Heart right ventricle (tissue), 16 donors: ENCODE data around the gene PSMD3. TPM values are rescaled to one million over a fixed set of nuclear protein-coding genes. Genes with fewer than 3 reads are reported as not detected.

ENCODE experiments used
- ATAC-seq, 8 donors: fragments of 200-7000 bp; cut with Tn5 transposase; one replicate each; pipeline ENCODE4 v1.9.1; 2020; ENCODE audit warnings: mild to moderate bottlenecking in 8 of 8, moderate library complexity in 8 of 8, moderate number of reproducible peaks in 1 of 8
- DNase-seq, 2 donors: peaks; one replicate each; pipeline ENCODE4 v3.0.0-alpha.2; 2020
- H3K27ac ChIP-seq, 10 donors: fragments of 200-600 bp; sonication (generic) in 2 of 10; one replicate each; pipeline versions ENCODE4 v1.5.0 to v1.8.0; 2020 to 2022; ENCODE audit warnings: mild to moderate bottlenecking in 3 of 10
- H3K27me3 ChIP-seq, 7 donors: fragments of 200-600 bp; one replicate each; pipeline ENCODE4 v1.8.0; 2021 to 2022; ENCODE audit warnings: mild to moderate bottlenecking in 2 of 7
- H3K36me3 ChIP-seq, 9 donors: fragments of 200-600 bp; sonication (generic) in 1 of 9; one replicate each; pipeline versions ENCODE4 v1.5.0 to v1.8.0; 2020 to 2022; ENCODE audit warnings: mild to moderate bottlenecking in 2 of 9
- H3K4me1 ChIP-seq, 9 donors: fragments of 200-600 bp; sonication (generic) in 1 of 9; one replicate each; pipeline versions ENCODE4 v1.5.0 to v1.8.0; 2020 to 2022; ENCODE audit warnings: mild to moderate bottlenecking in 4 of 9
- H3K4me3 ChIP-seq, 10 donors: fragments of 200-600 bp; sonication (generic) in 2 of 10; one replicate each; pipeline versions ENCODE4 v1.5.0 to v1.8.0; 2020 to 2022; ENCODE audit warnings: mild to moderate bottlenecking in 7 of 10, moderate library complexity in 2 of 10
- H3K9me3 ChIP-seq, 11 donors: fragments of 200-600 bp in 10 of 11; sonication (generic) in 2 of 11; one replicate each; pipeline versions ENCODE4 v1.5.0 to v1.8.0; 2013 to 2022; ENCODE audit warnings: mild to moderate bottlenecking in 2 of 11, control low read depth in 1 of 11, moderate library complexity in 1 of 11
- CTCF ChIP-seq, 9 donors: fragments of 200-600 bp; sonication (generic) in 2 of 9; IDR thresholded peaks; one replicate each; pipeline versions ENCODE4 v1.5.0 to v1.8.0; 2021 to 2022; ENCODE audit warnings: antibody characterized with exemption in 9 of 9, mild to moderate bottlenecking in 5 of 9, moderate library complexity in 1 of 9
- WGBS, 2 donors: extraction: QIAGEN DNeasy Blood & Tissue Kit; methylation state at CpG; one replicate each; pipeline ENCODE4 v1.1.7; 2013; ENCODE audit warnings: inconsistent platforms in 1 of 2; 5-methylcytosine and 5-hydroxymethylcytosine counted together
- intact Hi-C, 10 donors: fragments of 100-400 bp; cut with DNase I; formaldehyde crosslinking; loops; one replicate each; pipeline versions ENCODE4 v1.11.1 to v1.14.2; 2022
- polyA plus RNA-seq, 2 donors: library from polyadenylated mRNA; stranded (reverse); fragments of 200-250 nt; gene quantifications; one replicate each; pipeline ENCODE4 v1.2.3, GENCODE V29; 2013
- total RNA-seq, 10 donors: library from RNA; stranded (reverse); fragmentation: NEBNext Ultra II Directional in 3 of 10; extraction: Animal tissue kit (Norgen Biotek cat#: 25700) in 3 of 10; gene quantifications; one replicate each; pipeline versions ENCODE4 v1.2.1 to v1.2.4, GENCODE V29; 2021 to 2023
- donor health status: Arrhythmogenic right ventricular cardiomyopathy.
- donor health status: ischemic (EF 13 %, LVEDD 7.1; RV severe dilation, severe dysfunction).
- donor health status: healthy with polysubstance abuse.
- donor health status: DM: no; HTN: yes; CAD: no.
- donor health status: DM: no; HTN: no; CAD: no.
- donor health status: ischemic (EF 25% LVEDD 6.9; RV normal size, moderate dysfunction).
- donor health status: ischemic (EF 25% LVEDD 5.7; RV mildly dilated, moderate dysfunction).
- donor health status: healthy.
- donor health status: DM: yes; HTN: yes; CAD: no.
- donor health status: Ischemic cardiomyopathy.
- donor health status: ischemic (EF 35%, LVEDD 5.7; RV mildly dilated, moderate dysfunction).
- donor health status: nonischemic (EF 11% LVEDD 7.7; RV severe dilation, severe dysfunction).
- donor health status: DM: yes; HTN: yes; CAD: no.
- donor health status: PGD.
- donor health status: ischemic (EF 29% LVEDD 5.4; RV normal size, mild dysfunction).
- donor health status: nonischemic (EF 23%, LVEDD 6.1; RV moderate dilation, normal function).

Gene PSMD3
- total and polyA plus RNA-seq, 12 donors: 46.7 to 113 (median 81.8) TPM

GRCh38 chr17:40032322-40033320 lies 52.0 kb downstream of the PSMD3 start:
- no peak overlapping the region for H3K4me3 ChIP-seq
- H3K4me1 ChIP-seq: peaks cover 0 to 25% (median 12%) of the 10 kb centered on the region in 9 donors
- TF ChIP-seq CTCF (IDR thresholded peaks at IDR 0.05): no peak
- H3K9me3 ChIP-seq: no peaks in the 10 kb centered on the region
- DNase-seq (peak; percentile 63 to 69), ATAC-seq (peak; percentile 26 to 85 (median 80))
- no peaks in the 10 kb centered on the region for H3K27me3 ChIP-seq
- H3K36me3 ChIP-seq: peaks cover 0 to 94% (median 54%) of the 10 kb centered on the region in 9 donors
- peak overlapping the region in 7 of 10 donors; percentile 18 to 76 (median 48) for H3K27ac ChIP-seq
- intact Hi-C loops: loop anchor here in 4 of 10 donors (10.0 kb wide), 3 partner anchors 52 to 142 kb away; partner anchors contain the start of gene RAPGEFL1 (in 1 of the 4)
- WGBS, 2 donors: 80 to 86% methylated on average over 23 of the region's 23 CpGs

GRCh38 chr17:40033339-40033738 lies 52.7 kb downstream of the PSMD3 start:
- Histone ChIP-seq H3K36me3 (peaks cover 0 to 86% (median 54%) of the 10 kb centered on the region in 9 donors), H3K27ac (no peak overlapping the region), H3K9me3 (no peaks in the 10 kb centered on the region), H3K4me1 (peaks cover 0 to 30% (median 15%) of the 10 kb centered on the region in 9 donors), H3K4me3 (no peak overlapping the region), H3K27me3 (no peaks in the 10 kb centered on the region)
- DNase-seq (no peak), ATAC-seq (no peak)
- intact Hi-C loops: loop anchor here in 4 of 10 donors (10.0 kb wide), 3 partner anchors 51 to 141 kb away; partner anchors contain the start of gene RAPGEFL1 (in 1 of the 4)
- no peak for TF ChIP-seq CTCF (IDR thresholded peaks at IDR 0.05)
- 91 to 95% methylated on average over 8 of the region's 8 CpGs for WGBS, 2 donors

GRCh38 chr17:40034426-40035161 lies 54.0 kb downstream of the PSMD3 start:
- ATAC-seq: no peak
- peaks cover 2 to 43% (median 25%) of the 10 kb centered on the region in 9 donors for H3K4me1 ChIP-seq
- no peaks in the 10 kb centered on the region for H3K27me3 ChIP-seq
- no peaks in the 10 kb centered on the region for H3K9me3 ChIP-seq
- no peak for TF ChIP-seq CTCF (IDR thresholded peaks at IDR 0.05)
- WGBS, 2 donors: 76 to 77% methylated on average over 8 of the region's 8 CpGs
- H3K36me3 ChIP-seq: peaks cover 0 to 74% (median 52%) of the 10 kb centered on the region in 9 donors
- H3K27ac ChIP-seq: no peak overlapping the region
- H3K4me3 ChIP-seq: no peak overlapping the region
- intact Hi-C loops: loop anchor here in 7 of 10 donors (5.0 to 10.0 kb wide), 6 partner anchors 43 to 140 kb away; partner anchors contain the start of gene RAPGEFL1 (in 1 of the 7)
- DNase-seq: no peak

- peak in 8 of 9 donors; percentile 24 to 66 (median 52) for TF ChIP-seq CTCF (IDR thresholded peaks at IDR 0.05)
- Histone ChIP-seq H3K27ac (no peak overlapping the region), H3K4me3 (no peak overlapping the region), H3K4me1 (peaks cover 2 to 43% (median 25%) of the 10 kb centered on the region in 9 donors), H3K9me3 (no peaks in the 10 kb centered on the region), H3K27me3 (no peaks in the 10 kb centered on the region), H3K36me3 (peaks cover 0 to 68% (median 46%) of the 10 kb centered on the region in 9 donors)
- DNase-seq (no peak), ATAC-seq (no peak)
- intact Hi-C loops: loop anchor here in 7 of 10 donors (5.0 to 10.0 kb wide), 6 partner anchors 42 to 140 kb away; partner anchors contain the start of gene RAPGEFL1 (in 1 of the 7)
- WGBS, 2 donors: 28 to 47% methylated on average over 12 of the region's 12 CpGs
Observed at GRCh38 chr17:40035162-40035559, 54.6 kb downstream of the PSMD3 start.
